ENCODE data around the gene CAPRIN1. TPM values are rescaled to one million over a fixed set of nuclear protein-coding genes. Genes with fewer than 3 reads are reported as not detected.

The CAPRIN1 gene
- total RNA-seq, 1 experiment from 2014 or later: 166 TPM

DNA sequence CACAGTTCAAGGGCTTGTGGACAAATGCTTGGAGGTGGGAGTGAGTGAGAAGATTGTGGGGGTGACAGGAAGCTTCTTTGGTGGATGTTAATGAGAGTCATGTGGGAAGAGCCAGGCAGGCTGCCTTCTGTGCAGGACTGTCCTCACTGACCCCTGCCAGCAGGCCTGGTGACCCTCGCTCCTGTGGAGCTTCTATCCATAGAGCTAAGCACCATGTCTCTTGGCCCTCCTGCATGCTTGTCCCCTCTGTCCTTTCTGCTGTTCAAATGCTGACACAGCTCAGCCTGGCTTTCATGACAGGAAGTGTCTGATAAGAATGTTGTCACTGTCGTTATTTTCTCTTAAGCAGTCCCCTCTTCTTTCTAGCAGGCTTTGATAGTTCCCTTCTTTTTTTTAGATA lies 91.5 kb downstream of the CAPRIN1 start:
- DNase-seq (ENCODE audit: low read depth): no peak

DNA sequence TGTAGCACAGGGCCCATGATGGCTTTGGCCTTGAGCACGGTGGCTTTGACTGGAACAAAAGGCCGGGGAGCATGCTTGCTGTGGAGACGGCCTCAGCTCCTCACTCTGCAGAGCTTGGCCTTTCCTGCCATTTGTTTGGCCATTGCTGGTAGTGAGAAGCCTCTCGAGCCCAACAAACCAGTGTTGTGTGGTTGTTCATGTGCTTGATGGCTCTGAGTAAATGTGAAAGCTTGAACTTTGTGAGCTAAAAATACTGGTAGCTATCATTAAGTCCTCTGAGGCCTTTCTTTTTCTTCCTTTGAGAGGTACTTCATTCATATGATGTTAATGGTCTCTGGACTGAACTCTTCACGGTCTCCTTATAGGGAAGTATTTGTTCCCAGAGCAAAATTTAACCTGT lies 93.5 kb downstream of the CAPRIN1 start:
- no peak for DNase-seq (ENCODE audit: low read depth)

DNA sequence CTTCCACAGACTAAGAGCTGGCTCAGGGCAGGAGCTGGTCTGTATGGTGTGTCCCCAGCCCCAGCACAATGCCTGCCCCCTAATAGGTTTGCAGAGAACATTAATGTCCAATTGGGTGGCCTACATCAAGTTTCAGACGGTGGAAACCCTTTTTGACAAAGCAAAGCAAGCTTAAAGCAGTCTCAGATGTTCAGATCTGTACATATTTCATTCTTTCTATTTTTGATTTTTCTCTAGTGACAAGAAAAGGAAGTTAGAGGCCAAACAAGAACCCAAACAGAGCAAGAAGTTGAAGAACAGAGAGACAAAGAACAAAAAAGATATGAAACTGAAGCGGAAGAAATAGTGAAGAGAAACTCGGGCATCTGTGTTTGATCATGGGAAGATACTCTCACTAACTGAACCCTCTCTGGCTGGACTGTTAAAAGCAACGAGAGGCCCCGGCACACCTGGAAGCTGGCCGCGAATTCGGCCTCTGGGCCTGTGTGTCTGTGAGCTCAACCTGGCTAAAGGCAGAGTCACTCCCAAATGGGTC lies 94.4 kb downstream of the CAPRIN1 start:
- no peak for DNase-seq (ENCODE audit: low read depth)

DNA sequence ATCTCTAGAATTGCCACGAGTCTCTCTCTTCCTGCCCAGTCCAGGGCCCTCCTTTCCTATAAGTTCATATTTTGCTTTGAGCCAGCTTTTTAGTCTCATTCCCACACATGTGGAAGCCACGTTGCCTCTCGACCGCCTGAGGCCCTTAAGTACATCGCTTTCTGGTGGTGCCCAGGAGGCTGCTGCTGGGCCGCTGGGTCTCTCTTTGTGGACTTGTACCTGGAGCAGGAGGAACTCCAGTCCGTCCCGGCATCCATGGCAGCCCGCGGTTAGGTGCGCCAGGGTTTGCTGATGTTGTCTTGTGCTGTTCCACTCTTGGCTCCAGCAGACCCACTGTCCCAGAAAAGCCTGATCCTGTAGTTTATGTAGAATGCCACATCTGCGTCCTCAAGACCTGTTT lies 94.9 kb downstream of the CAPRIN1 start:
- no peak for DNase-seq (ENCODE audit: low read depth)

DNA sequence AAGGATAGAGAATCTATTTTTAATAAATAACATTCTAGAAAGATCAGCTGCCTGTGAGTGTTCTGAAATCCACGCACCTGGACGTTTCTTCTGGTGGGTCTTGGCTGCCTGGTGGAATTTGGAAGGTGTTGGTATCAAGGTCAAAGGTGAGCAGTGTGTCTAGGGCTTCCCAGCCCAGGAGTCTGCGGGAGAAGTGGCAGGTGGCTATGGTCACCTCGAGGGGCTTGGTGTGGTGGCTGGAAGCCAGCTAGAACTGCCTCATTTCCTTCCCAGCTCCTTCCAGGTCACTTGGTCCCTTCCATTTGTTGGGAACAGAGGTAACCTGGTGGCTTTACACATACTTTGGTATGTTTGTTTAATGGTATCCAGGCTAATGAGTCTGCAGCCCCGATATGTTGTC lies 95.3 kb downstream of the CAPRIN1 start:
- DNase-seq (ENCODE audit: low read depth): no peak

DNA sequence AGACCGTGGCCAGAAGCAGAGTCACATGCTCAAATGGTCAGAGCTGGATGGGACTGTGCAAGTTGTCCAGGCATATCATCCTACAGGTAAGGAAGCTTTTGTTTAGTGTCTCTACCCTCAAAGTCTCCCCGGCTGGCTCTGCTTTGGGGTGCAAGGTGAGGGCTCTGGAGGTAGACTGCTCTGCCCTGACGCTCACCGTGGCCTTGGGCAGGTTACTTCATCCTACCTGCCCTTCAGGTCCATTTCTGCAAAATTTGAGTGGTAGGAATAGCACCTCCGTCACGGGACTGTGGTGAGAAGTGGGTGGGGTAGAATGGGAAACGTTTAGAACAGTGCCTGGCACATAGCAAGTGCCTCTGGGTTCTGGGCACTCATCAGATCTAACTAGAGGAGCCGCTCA lies 96.0 kb downstream of the CAPRIN1 start:
- DNase-seq (ENCODE audit: low read depth): no peak

DNA sequence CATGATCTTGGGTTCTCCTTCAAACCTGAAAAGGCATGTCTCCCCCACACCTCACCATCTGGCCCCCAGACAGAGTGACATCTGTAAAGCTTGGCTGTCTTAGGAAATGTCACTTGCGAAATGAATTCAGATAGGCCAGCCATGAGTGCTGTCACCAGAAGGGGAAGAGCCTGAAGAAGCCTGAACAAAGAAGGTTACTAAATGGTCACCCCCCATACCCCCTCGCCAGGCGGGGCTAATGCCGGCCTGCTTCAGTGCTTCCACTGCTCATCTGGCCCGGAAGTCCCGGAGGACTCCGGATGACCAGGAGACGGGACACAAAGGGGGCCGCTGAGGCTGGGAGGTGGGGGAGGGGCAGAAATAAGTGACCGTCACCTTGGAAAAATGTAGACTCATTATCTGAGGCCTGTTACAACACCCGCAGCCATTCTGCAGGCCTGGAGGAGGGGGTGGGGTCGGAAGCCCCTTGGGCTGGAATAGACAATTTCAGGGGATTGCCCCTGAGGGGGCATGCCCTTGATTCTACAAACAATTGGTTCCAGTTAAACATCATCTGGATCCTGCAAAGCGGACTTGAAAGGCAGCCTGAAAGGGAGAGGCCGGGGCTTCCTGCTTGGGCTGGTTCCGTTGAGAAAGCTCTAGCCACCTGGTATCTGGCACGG lies 97.1 kb downstream of the CAPRIN1 start:
- no peak for DNase-seq (ENCODE audit: low read depth)

DNA sequence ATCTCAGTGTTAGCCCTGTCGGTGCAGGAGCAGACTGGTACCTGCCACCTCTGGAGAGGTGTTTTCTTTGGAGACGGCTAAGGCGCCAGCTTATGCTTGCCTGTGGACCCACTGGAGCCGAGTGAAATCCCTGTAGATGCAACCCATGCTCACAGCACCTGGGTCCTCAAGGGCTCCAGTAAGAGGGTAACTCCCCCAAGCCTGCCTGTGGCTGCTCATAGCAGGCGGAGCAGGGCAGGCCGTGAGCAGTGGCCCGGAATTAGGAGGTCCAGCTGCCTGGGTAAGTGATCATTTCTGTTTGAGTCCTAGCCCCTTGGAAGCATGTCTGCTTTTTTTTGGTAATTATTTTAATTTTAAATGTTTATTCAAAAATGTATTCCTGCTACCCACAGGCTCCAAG lies 97.7 kb downstream of the CAPRIN1 start:
- DNase-seq (ENCODE audit: low read depth): no peak

DNA sequence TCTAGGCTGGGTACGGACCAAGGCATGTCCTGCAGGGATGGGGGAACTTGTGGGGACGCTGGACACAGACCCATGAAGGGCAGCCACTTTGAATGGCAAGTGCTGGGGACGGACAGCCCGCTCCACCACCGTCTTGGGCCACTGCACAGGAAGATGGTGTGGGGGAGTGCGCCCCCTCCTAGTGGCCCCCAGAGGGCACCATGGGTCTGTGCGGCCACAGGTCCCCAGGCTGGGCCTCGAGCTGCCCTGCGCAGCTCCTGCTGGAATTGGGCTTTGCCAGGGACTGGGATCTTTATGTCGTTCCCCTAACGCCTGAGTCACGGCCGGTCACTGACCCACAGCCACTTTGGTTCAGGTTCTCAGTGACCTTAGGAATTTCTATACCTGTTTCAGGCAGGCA lies 98.3 kb downstream of the CAPRIN1 start:
- peak; percentile 28 for DNase-seq (ENCODE audit: low read depth)

DNA sequence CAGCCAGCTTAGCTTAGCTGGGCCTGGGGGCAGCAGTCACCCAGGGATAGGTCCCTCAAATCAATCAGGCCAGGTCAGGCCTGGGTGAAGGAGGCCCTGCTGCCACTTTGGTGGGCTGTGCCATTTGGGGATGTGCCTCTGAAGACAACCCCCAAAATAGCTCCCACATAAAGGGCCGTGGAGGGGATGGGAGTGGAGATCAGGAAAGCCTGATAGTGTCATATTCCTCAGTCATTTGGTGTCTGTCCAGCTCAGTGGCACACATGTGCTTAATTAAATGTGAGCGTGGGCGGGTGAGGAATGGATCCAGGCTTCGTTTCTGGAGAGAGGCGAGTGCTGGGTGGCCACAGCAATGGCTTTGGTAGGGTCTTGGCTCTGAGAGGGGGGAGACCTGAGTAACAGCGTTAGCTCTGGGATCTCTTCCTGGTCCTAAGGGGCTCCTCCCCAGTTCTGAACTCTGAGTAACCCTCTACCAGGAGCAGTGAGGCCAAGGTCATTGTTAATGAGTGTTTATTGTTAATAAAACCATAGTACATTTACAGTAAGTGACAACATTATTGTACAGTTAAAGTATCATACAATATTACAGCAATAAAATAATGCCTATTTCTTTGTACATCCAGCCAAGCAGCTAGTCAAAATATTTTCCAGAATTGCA lies 99.1 kb downstream of the CAPRIN1 start:
- DNase-seq (ENCODE audit: low read depth): no peak

Other genes starting within 250 kb of the CAPRIN1 start
- gene LMO2, start 159.7 kb upstream of the CAPRIN1 start, total RNA-seq (2014; rRNA removed; shearing (Covaris generic)): 2.0 and 6.0 TPM in 2 replicates
- gene NAT10, start 53.9 kb downstream of the CAPRIN1 start, total RNA-seq (2014; rRNA removed; shearing (Covaris generic)): 23.4 and 38.9 TPM in 2 replicates

All from Daoy (cell line).